GM18499 (cell line): ENCODE measurements around the gene CPNE6.
"Not testable (repeated sequence)": the region's sequence is repeated elsewhere in the genome, so short reads cannot be mapped to it uniquely, and the experiment has no call there.

ENCODE experiments used
- ATAC-seq: cut with Tn5 transposase; IDR thresholded peaks from one replicate; pipeline ENCODE4 v1.9.1; 2021; ENCODE audit warnings: moderate number of reproducible peaks; ENCODE audit not compliant: insufficient read depth, unreplicated experiment

CPNE6 gene

GRCh38 chr14:24100197-24100981 is 29.0 kb downstream of the CPNE6 start:
- ATAC-seq = no peak

GRCh38 chr14:24100982-24101494 is 29.7 kb downstream of the CPNE6 start:
- no peak for ATAC-seq

- no peak for ATAC-seq
Measured at GRCh38 chr14:24102357-24103048, 31.1 kb downstream of the CPNE6 start.

GRCh38 chr14:24103451-24103850 is 32.1 kb downstream of the CPNE6 start:
- ATAC-seq = no peak

- ATAC-seq = not testable (repeated sequence)
Measured at GRCh38 chr14:24105609-24106239, 34.4 kb downstream of the CPNE6 start.

- no peak for ATAC-seq
Measured at GRCh38 chr14:24106672-24107271, 35.4 kb downstream of the CPNE6 start.

- peak; percentile 32 for ATAC-seq
Measured at GRCh38 chr14:24108336-24108874, 37.0 kb downstream of the CPNE6 start.

GRCh38 chr14:24110060-24110459 is 38.7 kb downstream of the CPNE6 start:
- ATAC-seq = no peak

- ATAC-seq = no peak
Measured at GRCh38 chr14:24110523-24110922, 39.2 kb downstream of the CPNE6 start.

GRCh38 chr14:24113379-24113800 is 42.0 kb downstream of the CPNE6 start:
- ATAC-seq = no peak

GRCh38 chr14:24113801-24114531 is 42.6 kb downstream of the CPNE6 start:
- ATAC-seq = peak; percentile 19

GRCh38 chr14:24114532-24115421 is 43.4 kb downstream of the CPNE6 start, which contains the start of the genes DCAF11 and NRL:
Gene DCAF11, plus strand, starts transcription at chr14:24114777. Its CDS starts 818 bp downstream, at chr14:24115595.
Gene NRL, minus strand, starts transcription at chr14:24114949. Its CDS starts 32,101 bp downstream, at chr14:24082848.
- peak; percentile 73 for ATAC-seq

GRCh38 chr14:24115422-24116127 is 44.2 kb downstream of the CPNE6 start:
- ATAC-seq = no peak

GRCh38 chr14:24116128-24116814 is 44.9 kb downstream of the CPNE6 start:
- no peak for ATAC-seq

GRCh38 chr14:24117179-24117578 is 45.8 kb downstream of the CPNE6 start:
- ATAC-seq = no peak

GRCh38 chr14:24119691-24120090 is 48.3 kb downstream of the CPNE6 start:
- ATAC-seq = no peak

- ATAC-seq = no peak
Measured at GRCh38 chr14:24121210-24121609, 49.8 kb downstream of the CPNE6 start.
